Colonic mucosa (tissue), 4 donors: Measurements from ENCODE around the gene GLCE. TPM values are rescaled to one million over a fixed set of nuclear protein-coding genes. Genes with fewer than 3 reads are reported as not detected.

Experiments used
- DNase-seq: peaks from one replicate; pipeline ENCODE4 v3.0.0-alpha.2; 2020
- H3K27ac ChIP-seq: fragments of 200-600 bp; one replicate; pipeline ENCODE4 v1.8.0; 2021
- H3K27me3 ChIP-seq: fragments of 200-600 bp; one replicate; pipeline ENCODE4 v1.8.0; 2021
- H3K36me3 ChIP-seq: fragments of 200-600 bp; one replicate; pipeline ENCODE4 v1.8.0; 2021
- H3K4me1 ChIP-seq: fragments of 200-600 bp; one replicate; pipeline ENCODE4 v1.8.0; 2021; ENCODE audit warnings: mild to moderate bottlenecking
- H3K4me3 ChIP-seq: fragments of 200-600 bp; one replicate; pipeline ENCODE4 v1.8.0; 2021
- H3K9ac ChIP-seq, 2 donors: one replicate each; pipeline ENCODE4 v1.7.0; 2013; ENCODE audit warnings: control low read depth in 2 of 2, low read depth in 2 of 2, low read length in 2 of 2
- H3K9me3 ChIP-seq: fragments of 200-600 bp; one replicate; pipeline ENCODE4 v1.8.0; 2021
- CTCF ChIP-seq: fragments of 200-600 bp; IDR thresholded peaks from one replicate; pipeline ENCODE4 v1.8.0; 2022; ENCODE audit warnings: antibody characterized with exemption, mild to moderate bottlenecking
- intact Hi-C: fragments of 100-400 bp; cut with DNase I; formaldehyde crosslinking; loops from one replicate; pipeline ENCODE4 v1.14.1; 2022
- total RNA-seq, 2 donors: library from RNA; stranded (reverse); fragmentation: NEBNext Ultra II Directional in 1 of 2; extraction: Animal tissue kit (Norgen Biotek cat#: 25700) in 1 of 2; gene quantifications; one replicate each; pipeline ENCODE4 v1.2.1, GENCODE V29; 2021
- donor health status: healthy.
- donor health status: DM: no; HTN: no; CAD: no.
- donor health status: DM: no; HTN: no; CAD: no.

The GLCE gene
- total RNA-seq, 2 donors from 2014 or later: 28.0 to 61.1 TPM

DNA sequence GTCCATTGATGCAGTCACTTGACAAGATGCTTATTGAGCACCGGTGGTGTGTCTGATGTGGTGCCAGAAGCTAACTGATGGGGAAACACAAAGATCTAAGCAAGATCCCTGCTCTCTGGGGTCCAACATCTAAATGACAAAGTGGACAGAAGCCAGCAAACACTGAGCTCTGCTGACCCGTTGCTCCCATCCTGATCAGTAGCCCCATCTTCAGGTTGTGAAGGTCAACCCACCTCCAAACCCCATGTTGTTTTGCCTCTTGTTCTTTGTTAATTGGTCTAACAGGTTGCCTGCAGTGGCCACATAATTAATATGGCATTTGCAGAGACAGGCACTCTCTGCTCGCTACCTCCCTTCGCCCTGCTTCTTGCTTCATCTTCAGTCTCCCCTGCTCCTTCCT, 21.5 kb upstream of the GLCE start:
- intact Hi-C loops: no loop called here
- no peak overlapping the region for H3K27ac ChIP-seq
- H3K9me3 ChIP-seq: no peaks in the 10 kb centered on the region
- TF ChIP-seq CTCF: no peak
- no peak for DNase-seq
- no peak overlapping the region for H3K9ac ChIP-seq
- H3K27me3 ChIP-seq: no peaks in the 10 kb centered on the region
- no peak overlapping the region for H3K4me3 ChIP-seq
- no peaks in the 10 kb centered on the region for H3K36me3 ChIP-seq
- peaks cover 8% of the 10 kb centered on the region for H3K4me1 ChIP-seq

- no peaks in the 10 kb centered on the region for H3K36me3 ChIP-seq
- H3K4me1 ChIP-seq: peaks cover 8% of the 10 kb centered on the region
- TF ChIP-seq CTCF: no peak
- no peaks in the 10 kb centered on the region for H3K9me3 ChIP-seq
- no peak for DNase-seq
- no peak overlapping the region for H3K9ac ChIP-seq
- no peak overlapping the region for H3K4me3 ChIP-seq
- intact Hi-C loops: no loop called here
- no peaks in the 10 kb centered on the region for H3K27me3 ChIP-seq
- no peak overlapping the region for H3K27ac ChIP-seq
These were observed 20.1 kb upstream of the GLCE start for GRCh38 chr15:69140306-69140705.

DNA sequence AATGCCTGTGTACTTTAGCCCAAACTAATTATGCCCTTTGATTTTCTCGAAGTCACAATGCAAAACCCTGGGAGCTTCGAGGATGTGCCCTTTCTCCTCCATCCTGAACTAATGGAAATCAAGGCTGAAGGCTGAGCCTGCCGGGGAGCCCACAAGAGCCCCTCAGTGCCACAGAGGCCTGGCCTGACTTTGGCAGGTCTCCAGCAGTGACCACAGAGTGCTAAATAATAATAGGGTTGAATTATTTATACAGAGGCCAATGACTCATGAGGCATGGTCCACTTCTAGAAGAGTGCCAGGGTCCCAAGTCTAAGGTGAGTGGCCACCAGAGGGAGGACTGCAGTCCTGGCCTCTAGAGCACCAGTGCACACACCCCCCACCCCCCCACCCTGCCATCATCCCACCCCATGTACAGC, 19.1 kb upstream of the GLCE start:
- no peak for TF ChIP-seq CTCF
- no peaks in the 10 kb centered on the region for H3K27me3 ChIP-seq
- no peaks in the 10 kb centered on the region for H3K9me3 ChIP-seq
- no peaks in the 10 kb centered on the region for H3K36me3 ChIP-seq
- H3K27ac ChIP-seq: no peak overlapping the region
- DNase-seq: no peak
- peaks cover 8% of the 10 kb centered on the region for H3K4me1 ChIP-seq
- H3K9ac ChIP-seq: no peak overlapping the region
- intact Hi-C loops: no loop called here
- no peak overlapping the region for H3K4me3 ChIP-seq

GRCh38 chr15:69141833-69142232, 18.6 kb upstream of the GLCE start:
- TF ChIP-seq CTCF: no peak
- no peak for DNase-seq
- peaks cover 8% of the 10 kb centered on the region for H3K4me1 ChIP-seq
- H3K27ac ChIP-seq: no peak overlapping the region
- no peaks in the 10 kb centered on the region for H3K9me3 ChIP-seq
- H3K27me3 ChIP-seq: no peaks in the 10 kb centered on the region
- H3K4me3 ChIP-seq: no peak overlapping the region
- intact Hi-C loops: no loop called here
- no peaks in the 10 kb centered on the region for H3K36me3 ChIP-seq
- H3K9ac ChIP-seq: no peak overlapping the region

- intact Hi-C loops: no loop called here
- no peak for DNase-seq
- H3K4me1 ChIP-seq: peaks cover 8% of the 10 kb centered on the region
- H3K27ac ChIP-seq: no peak overlapping the region
- TF ChIP-seq CTCF: no peak
- H3K4me3 ChIP-seq: no peak overlapping the region
- H3K9me3 ChIP-seq: no peaks in the 10 kb centered on the region
- no peak overlapping the region for H3K9ac ChIP-seq
- H3K27me3 ChIP-seq: no peaks in the 10 kb centered on the region
- H3K36me3 ChIP-seq: no peaks in the 10 kb centered on the region
These were observed 16.5 kb upstream of the GLCE start for GRCh38 chr15:69143756-69144436.
